ENCODE results near the gene BACH2. TPM values are rescaled to one million over a fixed set of nuclear protein-coding genes. Genes with fewer than 3 reads are reported as not detected.

Gene BACH2
- total and polyA plus RNA-seq, 2 of the 8 experiments (the other 6 are each of a cell fraction or from before 2014, with no cell fraction given), result 1.9 to 5.9 TPM

GRCh38 chr6:90035047-90035723 is 261.5 kb downstream of the BACH2 start:
- Histone ChIP-seq H3K23ac (ENCODE audit: insufficient read length) (no peak overlapping the region), H3K79me1 (ENCODE audit: low read depth, low read length) (no peaks in the 10 kb centered on the region; the same call in 1 of the 2 replicates), H4K20me1 (replicated peaks in 1 of 2; ENCODE audit: control insufficient read depth in 1 of 2, insufficient read depth in 2 of 2, low read length in 2 of 2) (no peaks in the 10 kb centered on the region), H2BK12ac (ENCODE audit: low read depth, low read length) (no peak overlapping the region), H4K5ac (ENCODE audit: insufficient read length, low read depth, low read length) (no peak overlapping the region), H4K8ac (ENCODE audit: extremely low read depth, insufficient read depth, low read length) (no peak overlapping the region), H2BK15ac (ENCODE audit: low read length) (no peak overlapping the region), H3K4me1 (replicated peaks in 1 of 4; ENCODE audit: control insufficient read depth in 3 of 4, insufficient read depth in 4 of 4, low read length in 3 of 4) (no peaks in the 10 kb centered on the region), H3K56ac (replicated peaks; ENCODE audit: insufficient read length, low read depth, low read length) (no peak overlapping the region), H3K14ac (ENCODE audit: insufficient read length) (no peak overlapping the region), H3K4me2 (ENCODE audit: insufficient read depth in 1 of 2, low read depth in 2 of 2, low read length in 2 of 2) (no peak overlapping the region), H2AK5ac (ENCODE audit: low read depth, low read length) (no peak overlapping the region), H3K9ac (replicated peaks in 1 of 4; ENCODE audit: extremely low read depth in 1 of 4, low read depth in 3 of 4, low read length in 3 of 4) (no peak overlapping the region), H2AFZ (ENCODE audit: low read length) (no peak overlapping the region), H3K4ac (replicated peaks; ENCODE audit: insufficient read length, low read depth, low read length) (no peak overlapping the region), H2BK5ac (ENCODE audit: low read depth, low read length) (no peak overlapping the region), H3K9me3 (ENCODE audit: insufficient read depth in 2 of 2, low read depth in 1 of 2, low read length in 1 of 2) (no peaks in the 10 kb centered on the region), H3K4me3 (ENCODE audit: extremely low read depth in 1 of 4, insufficient read depth in 2 of 4, low read depth in 3 of 4, low read length in 4 of 4) (no peak overlapping the region), H2BK120ac (replicated peaks; ENCODE audit: low read depth, low read length) (no peak overlapping the region), H3K36me3 (ENCODE audit: control insufficient read depth in 2 of 4, insufficient read depth in 4 of 4, low read length in 3 of 4) (no peaks in the 10 kb centered on the region), H3K23me2 (ENCODE audit: low read depth, low read length) (no peaks in the 10 kb centered on the region), H3K27ac (ENCODE audit: low read depth, low read length) (no peak overlapping the region), H3K27me3 (replicated peaks in 1 of 4; ENCODE audit: control insufficient read depth in 3 of 4, extremely low read depth in 1 of 4, insufficient read depth in 3 of 4, low read length in 3 of 4) (no peaks in the 10 kb centered on the region), H4K91ac (replicated peaks; ENCODE audit: insufficient read length, low read length) (no peak overlapping the region), H3K18ac (ENCODE audit: extremely low read depth, low read length) (no peak overlapping the region), H2BK20ac (ENCODE audit: low read length) (no peak overlapping the region), H3K79me2 (ENCODE audit: control insufficient read depth in 1 of 2, insufficient read depth in 2 of 2, low read length in 2 of 2) (no peaks in the 10 kb centered on the region)
- CTCF ChIA-PET (ENCODE audit: partially characterized antibody), result no interaction called here
- POLR2A ChIA-PET (ENCODE audit: partially characterized antibody), result no interaction called here
- 86% methylated on average over 3 of the region's 3 CpGs; no CpG with 5 or more reads in 1 of the 2 experiments for WGBS, 2 experiments (ENCODE audit: extremely low coverage in 1 of 2, insufficient coverage in 1 of 2, insufficient read length in 1 of 2, insufficient replicate concordance in 2 of 2, low coverage in 1 of 2, low lambda C conversion rate in 2 of 2, missing lambda C conversion rate in 1 of 2)
- no peak for FAIRE-seq
- DNase-seq (ENCODE audit: low read depth in 1 of 2, low spot score in 2 of 2), result no peak
- TF ChIP-seq RAD21 (IDR thresholded peaks at IDR 0.05 in 1 of 2, conservative IDR thresholded peaks at IDR 0.05 in 1 of 2; ENCODE audit: low read depth in 2 of 2, low read length in 2 of 2) (no peak), CTBP2 (IDR thresholded peaks at IDR 0.05; ENCODE audit: borderline replicate concordance, insufficient read depth, insufficient read length, low read length) (no peak), POLR2A (IDR thresholded peaks at IDR 0.05; ENCODE audit: control extremely low read depth in 1 of 2, low read depth in 2 of 2, low read length in 2 of 2) (no peak), POLR2AphosphoS5 (IDR thresholded peaks at IDR 0.05; ENCODE audit: low read depth, low read length) (no peak), JUN (IDR thresholded peaks at IDR 0.05; ENCODE audit: low read depth, low read length) (no peak), SP1 (IDR thresholded peaks at IDR 0.05; ENCODE audit: low read depth, low read length) (no peak), TAF7 (optimal IDR thresholded peaks at IDR 0.05; ENCODE audit: borderline replicate concordance, low read depth, low read length) (no peak), BRCA1 (IDR thresholded peaks at IDR 0.05; ENCODE audit: low read depth, low read length) (no peak), GTF2F1 (IDR thresholded peaks at IDR 0.05; ENCODE audit: borderline replicate concordance, low read depth, low read length) (no peak), PHF8 (conservative IDR thresholded peaks at IDR 0.05; ENCODE audit: low read depth, low read length) (no peak), NRF1 (IDR thresholded peaks at IDR 0.05; ENCODE audit: low read depth, low read length) (no peak), TAF1 (IDR thresholded peaks at IDR 0.05; ENCODE audit: low read depth, low read length) (no peak), EGR1 (IDR thresholded peaks at IDR 0.05; ENCODE audit: borderline replicate concordance, low read depth, low read length) (no peak), SIRT6 (IDR thresholded peaks at IDR 0.05; ENCODE audit: low read length) (no peak)
